PC-9 (cell line): ENCODE data around the gene CSRP2. TPM values are rescaled to one million over a fixed set of nuclear protein-coding genes. Genes with fewer than 3 reads are reported as not detected.

Experiments
- BruUV-seq: library from RNA; stranded (reverse); fragments of 400-500 nt; replicated peaks from 2 replicates; lab custom pipeline; 2021; lab: Mats Ljungman, UMichigan
- CTCF ChIA-PET: fragments of 300-600 bp; sonication (Branson Sonifier 250); formaldehyde crosslinking; loops from one replicate; lab custom pipeline; 2022; ENCODE audit warnings: antibody characterized with exemption; lab: Charles Lee
- POLR2A ChIA-PET: fragments of 300-600 bp; sonication (Branson Sonifier 250); formaldehyde crosslinking; loops from one replicate; lab custom pipeline; 2022; ENCODE audit warnings: antibody characterized with exemption; ENCODE audit not compliant: unreplicated experiment; lab: Charles Lee
- DNase-seq, 2 experiments: peaks; one replicate each; pipeline versions ENCODE4 v3.0.0 to v3.0.0-alpha.2; 2015 to 2022; ENCODE audit warnings: mixed read lengths in 1 of 2
- H2AFZ ChIP-seq: fragments of 200-600 bp; sonication (generic); 2 replicates; pipeline ENCODE4 v1.8.1; 2017; ENCODE audit warnings: antibody characterized with exemption
- H3F3A ChIP-seq: fragments of 200-600 bp; sonication (generic); 2 replicates; pipeline ENCODE4 v1.8.1; 2017; ENCODE audit warnings: antibody characterized with exemption, mild to moderate bottlenecking, low read depth; ENCODE audit not compliant: insufficient read depth
- H3K27ac ChIP-seq: fragments of 200-600 bp; sonication (generic); 2 replicates; pipeline ENCODE4 v1.6.1; 2016; ENCODE audit warnings: mixed run types
- H3K27me3 ChIP-seq: fragments of 200-600 bp; sonication (generic); 2 replicates; pipeline ENCODE4 v1.6.1; 2016; ENCODE audit warnings: low read depth, mixed run types; ENCODE audit not compliant: insufficient read depth
- H3K36me3 ChIP-seq: fragments of 200-600 bp; sonication (generic); 2 replicates; pipeline ENCODE4 v1.6.1; 2016; ENCODE audit warnings: low read depth, mixed run types
- H3K4me1 ChIP-seq: fragments of 200-600 bp; sonication (generic); replicated peaks from 2 replicates; pipeline ENCODE4 v1.6.1; 2016; ENCODE audit warnings: mixed run types; ENCODE audit not compliant: insufficient read depth
- H3K4me2 ChIP-seq: fragments of 200-600 bp; sonication (generic); 2 replicates; pipeline ENCODE4 v1.6.1; 2017; ENCODE audit warnings: mixed run types
- H3K4me3 ChIP-seq: fragments of 200-600 bp; sonication (generic); 2 replicates; pipeline ENCODE4 v1.6.1; 2016; ENCODE audit warnings: mixed run types
- H3K79me2 ChIP-seq: fragments of 200-600 bp; sonication (generic); 2 replicates; pipeline ENCODE4 v1.6.1; 2017; ENCODE audit warnings: low read depth, mixed run types
- H3K9me2 ChIP-seq: fragments of 200-600 bp; sonication (generic); 2 replicates; pipeline ENCODE4 v1.8.1; 2017; ENCODE audit warnings: mild to moderate bottlenecking; ENCODE audit not compliant: insufficient read depth
- H3K9me3 ChIP-seq: fragments of 200-600 bp; sonication (generic); 2 replicates; pipeline ENCODE4 v1.8.1; 2016; ENCODE audit warnings: low read depth; ENCODE audit not compliant: insufficient read depth
- H4K20me1 ChIP-seq: fragments of 200-600 bp; sonication (generic); 2 replicates; pipeline ENCODE4 v1.8.1; 2017; ENCODE audit not compliant: insufficient read depth
- CTCF ChIP-seq: fragments of 200-600 bp; sonication (generic); conservative IDR thresholded peaks from 2 replicates; pipeline ENCODE4 v1.6.1; 2017; ENCODE audit warnings: mixed run types, antibody characterized with exemption, mild to moderate bottlenecking, moderate library complexity
- EZH2 ChIP-seq: fragments of 200-600 bp; sonication (generic); IDR thresholded peaks from 2 replicates; pipeline ENCODE4 v1.8.0; 2017; ENCODE audit warnings: antibody characterized with exemption, low read depth
- intact Hi-C: fragments of 100-400 bp; cut with micrococcal nuclease; formaldehyde crosslinking; loops from one replicate; pipeline ENCODE4 v1.10.0; 2022; ENCODE audit not compliant: unreplicated experiment
- total RNA-seq: library from RNA; stranded (reverse); gene quantifications from 2 replicates; pipeline ENCODE4 v1.2.3, GENCODE V29; 2021

Gene CSRP2
- total RNA-seq, 1 experiment from 2014 or later, result 4.1 TPM

- CTCF ChIA-PET, result no interaction called here
Observed at GRCh38 chr12:76908303-76909017, 29.6 kb upstream of the CSRP2 start.

GRCh38 chr12:76901628-76902380, 23.0 kb upstream of the CSRP2 start:
- DNase-seq, result no peak
- no peaks in the 10 kb centered on the region for H4K20me1 ChIP-seq
- H3K79me2 ChIP-seq, result no peaks in the 10 kb centered on the region
- no peaks in the 10 kb centered on the region for H3K36me3 ChIP-seq
- no peaks in the 10 kb centered on the region for H3F3A ChIP-seq
- H3K4me1 ChIP-seq, result no peaks in the 10 kb centered on the region
- H3K9me3 ChIP-seq, result no peaks in the 10 kb centered on the region
- no peaks in the 10 kb centered on the region for H3K27me3 ChIP-seq
- CTCF ChIA-PET, result no interaction called here
- H3K27ac ChIP-seq, result no peak overlapping the region
- POLR2A ChIA-PET, result no interaction called here
- intact Hi-C loops, result no loop called here
- no peak overlapping the region for H3K4me2 ChIP-seq
- H3K9me2 ChIP-seq, result no peaks in the 10 kb centered on the region
- no TSS peak for BruUV-seq
- H2AFZ ChIP-seq, result no peak overlapping the region
- no peak overlapping the region for H3K4me3 ChIP-seq
- no peak for TF ChIP-seq CTCF

More at GRCh38 chr12:76908303-76909017, 29.6 kb upstream of the CSRP2 start:
- no peaks in the 10 kb centered on the region; the same call in 1 of the 2 replicates for H3K9me2 ChIP-seq
- H4K20me1 ChIP-seq, result no peaks in the 10 kb centered on the region
- no peaks in the 10 kb centered on the region for H3K9me3 ChIP-seq
- intact Hi-C loops, result no loop called here
- no peaks in the 10 kb centered on the region for H3K27me3 ChIP-seq
- no peak overlapping the region for H3K4me2 ChIP-seq
- DNase-seq, result no peak
- POLR2A ChIA-PET, result interaction anchor here (0.6 kb wide), 1 partner anchor 16 kb away, joined by 17 read pairs; no protein-coding TSS in a partner anchor
- no peak overlapping the region for H3K27ac ChIP-seq
- TF ChIP-seq EZH2, result no peak
- TF ChIP-seq CTCF, result no peak
- H3F3A ChIP-seq, result no peaks in the 10 kb centered on the region
- BruUV-seq, result no TSS peak
- no peaks in the 10 kb centered on the region for H3K4me1 ChIP-seq
- no peak overlapping the region for H3K4me3 ChIP-seq
- no peak overlapping the region for H2AFZ ChIP-seq
- no peaks in the 10 kb centered on the region for H3K79me2 ChIP-seq
- no peaks in the 10 kb centered on the region for H3K36me3 ChIP-seq

- no TSS peak for BruUV-seq
- Histone ChIP-seq H3K27ac (no peak overlapping the region), H3F3A (no peaks in the 10 kb centered on the region), H4K20me1 (no peaks in the 10 kb centered on the region), H3K27me3 (no peaks in the 10 kb centered on the region), H3K4me1 (no peaks in the 10 kb centered on the region), H3K36me3 (no peaks in the 10 kb centered on the region), H3K9me2 (no peaks in the 10 kb centered on the region), H3K79me2 (no peaks in the 10 kb centered on the region), H3K4me2 (no peak overlapping the region), H3K4me3 (no peak overlapping the region), H2AFZ (no peak overlapping the region), H3K9me3 (no peaks in the 10 kb centered on the region)
- DNase-seq, result no peak
- ChIA-PET POLR2A (no interaction called here), CTCF (no interaction called here)
- intact Hi-C loops, result no loop called here
- no peak for TF ChIP-seq EZH2
- TF ChIP-seq CTCF, result no peak
Observed at GRCh38 chr12:76899522-76899921, 20.7 kb upstream of the CSRP2 start.
